B cell (primary cell): ENCODE measurements around the gene ZNF598. TPM values are rescaled to one million over a fixed set of nuclear protein-coding genes. Genes with fewer than 3 reads are reported as not detected.

Experiments
- ATAC-seq: fragments of 200-7000 bp; cut with Tn5 transposase; one replicate; pipeline ENCODE4 v1.10.0; 2021; ENCODE audit warnings: low read depth, mild to moderate bottlenecking, moderate number of reproducible peaks, moderate library complexity
- CTCF ChIA-PET: fragments of 350-600 bp; sonication (Branson Sonifier 250); formaldehyde crosslinking; loops from one replicate; lab custom pipeline; 2021; ENCODE audit warnings: antibody characterized with exemption, inconsistent platforms; lab: Charles Lee
- POLR2A ChIA-PET: fragments of 350-600 bp; sonication (Branson Sonifier 250); formaldehyde crosslinking; loops from one replicate; lab custom pipeline; 2021; ENCODE audit warnings: antibody characterized with exemption; lab: Charles Lee
- DNase-seq: peaks from one replicate; pipeline ENCODE4 v3.0.0; 2013
- H2AFZ ChIP-seq: 2 replicates; pipeline ENCODE4 v1.6.1; 2012; ENCODE audit warnings: mild to moderate bottlenecking, low read depth, low read length; ENCODE audit not compliant: insufficient read depth, poor library complexity, severe bottlenecking
- H3K27ac ChIP-seq, 2 donors: 1 replicate in 1 of 2; 2 replicates in 1 of 2; pipeline ENCODE4 v1.5.1; 2012 to 2013; ENCODE audit warnings: low read length in 2 of 2, mild to moderate bottlenecking in 2 of 2, moderate library complexity in 1 of 2
- H3K27me3 ChIP-seq, 4 experiments: fragments of 200-600 bp in 1 of 4; sonication (generic) in 1 of 4; replicated peaks in 1 of 4; 1 replicate in 2 of 4; 2 replicates in 2 of 4; pipeline versions ENCODE4 v1.6.1 to v1.7.0; 2013 to 2016; ENCODE audit warnings: low read length in 3 of 4, mild to moderate bottlenecking in 2 of 4, mixed read lengths in 1 of 4, moderate library complexity in 1 of 4; ENCODE audit not compliant: insufficient read depth in 4 of 4, control insufficient read depth in 3 of 4; ENCODE audit errors: control extremely low read depth in 1 of 4
- H3K36me3 ChIP-seq, 2 experiments: replicated peaks in 1 of 2; 1 replicate in 1 of 2; 2 replicates in 1 of 2; pipeline versions ENCODE4 v1.6.1 to v1.7.1; 2013; ENCODE audit warnings: low read length in 1 of 2; ENCODE audit not compliant: insufficient read depth in 2 of 2, control insufficient read depth in 1 of 2; ENCODE audit errors: control extremely low read depth in 1 of 2, extremely low read depth in 1 of 2
- H3K4me1 ChIP-seq, 2 donors: fragments of 200-600 bp in 1 of 2; sonication (generic) in 1 of 2; 1 replicate in 1 of 2; 2 replicates in 1 of 2; pipeline versions ENCODE4 v1.5.1 to v1.6.1; 2013 to 2017; ENCODE audit warnings: low read length in 2 of 2; ENCODE audit not compliant: control insufficient read depth in 2 of 2, insufficient read depth in 2 of 2
- H3K4me2 ChIP-seq: replicated peaks from 2 replicates; pipeline ENCODE3; 2012; ENCODE audit warnings: mild to moderate bottlenecking, low read depth, low read length; ENCODE audit not compliant: poor library complexity, severe bottlenecking
- H3K4me3 ChIP-seq, 5 experiments: fragments of 200-600 bp in 1 of 5; sonication (generic) in 1 of 5; 1 replicate in 3 of 5; 2 replicates in 2 of 5; pipeline versions ENCODE4 v1.5.1 to v1.7.0; 2011 to 2016; ENCODE audit warnings: low read length in 4 of 5, mild to moderate bottlenecking in 4 of 5, low read depth in 2 of 5, control low read depth in 1 of 5, moderate library complexity in 1 of 5; ENCODE audit not compliant: insufficient read depth in 1 of 5; ENCODE audit errors: control extremely low read depth in 1 of 5, extremely low read depth in 1 of 5
- H3K79me2 ChIP-seq: fragments of 200-600 bp; sonication (generic); one replicate; pipeline ENCODE4 v1.6.0; 2016; ENCODE audit warnings: low read length; ENCODE audit not compliant: control insufficient read depth, insufficient read depth
- H3K9ac ChIP-seq: fragments of 200-600 bp; sonication (generic); 2 replicates; pipeline ENCODE4 v1.6.1; 2017; ENCODE audit warnings: mild to moderate bottlenecking, low read length, moderate library complexity
- H3K9me3 ChIP-seq, 3 donors: one replicate each; pipeline versions ENCODE4 v1.6.1 to v1.7.1; 2013; ENCODE audit warnings: low read length in 2 of 3; ENCODE audit not compliant: control insufficient read depth in 2 of 3, insufficient read depth in 1 of 3; ENCODE audit errors: control extremely low read depth in 1 of 3
- H4K20me1 ChIP-seq: 2 replicates; pipeline ENCODE4 v1.6.0; 2012; ENCODE audit warnings: mild to moderate bottlenecking, low read length; ENCODE audit not compliant: insufficient read depth, control insufficient read depth, poor library complexity, severe bottlenecking
- H3K27ac Mint-ChIP-seq: one replicate; pipeline ENCODE4 v1.8.0; 2021; ENCODE audit warnings: mixed read lengths
- H3K27me3 Mint-ChIP-seq: one replicate; pipeline ENCODE4 v1.8.0; 2021; ENCODE audit warnings: mixed read lengths
- H3K4me1 Mint-ChIP-seq: one replicate; pipeline ENCODE4 v1.8.0; 2021; ENCODE audit warnings: mixed read lengths
- H3K4me3 Mint-ChIP-seq: one replicate; pipeline ENCODE4 v1.8.0; 2021; ENCODE audit warnings: mixed read lengths
- H3K9me3 Mint-ChIP-seq: one replicate; pipeline ENCODE4 v1.8.0; 2022; ENCODE audit warnings: mixed read lengths; ENCODE audit not compliant: insufficient read depth
- CTCF ChIP-seq: fragments of 200-600 bp; IDR thresholded peaks from one replicate; pipeline ENCODE4 v1.8.0; 2022; ENCODE audit warnings: antibody characterized with exemption, mild to moderate bottlenecking
- EZH2 ChIP-seq: IDR thresholded peaks from 2 replicates; pipeline ENCODE4 v1.6.1; 2012; ENCODE audit warnings: borderline replicate concordance, low read depth, mild to moderate bottlenecking, moderate library complexity, low read length; ENCODE audit not compliant: insufficient read depth, poor library complexity, severe bottlenecking
- WGBS: methylation state at CpG from one replicate; pipeline ENCODE4 v1.1.5; 2013; ENCODE audit warnings: missing lambda C conversion rate; ENCODE audit not compliant: insufficient coverage; 5-methylcytosine and 5-hydroxymethylcytosine counted together
- intact Hi-C: fragments of 100-400 bp; cut with micrococcal nuclease; formaldehyde crosslinking; loops from one replicate; pipeline ENCODE4 v1.10.0; 2022
- polyA plus RNA-seq: library from polyadenylated mRNA; depleted of rRNA; stranded (reverse); fragments of >200 nt; gene quantifications from 2 replicates; pipeline ENCODE4 v1.2.3, GENCODE V29; 2012
- total RNA-seq, 2 donors: library from RNA; stranded (reverse); fragments of 120-200 nt in 1 of 2; gene quantifications; 1 replicate in 1 of 2; 2 replicates in 1 of 2; pipeline versions ENCODE4 v1.2.3 to v1.2.4, GENCODE V29; 2013 to 2022

Gene ZNF598
- total and polyA plus RNA-seq, 2 donors (not counting 1 experiment from before 2014, with no cell fraction given), result 49.5 to 61.5 TPM

DNA sequence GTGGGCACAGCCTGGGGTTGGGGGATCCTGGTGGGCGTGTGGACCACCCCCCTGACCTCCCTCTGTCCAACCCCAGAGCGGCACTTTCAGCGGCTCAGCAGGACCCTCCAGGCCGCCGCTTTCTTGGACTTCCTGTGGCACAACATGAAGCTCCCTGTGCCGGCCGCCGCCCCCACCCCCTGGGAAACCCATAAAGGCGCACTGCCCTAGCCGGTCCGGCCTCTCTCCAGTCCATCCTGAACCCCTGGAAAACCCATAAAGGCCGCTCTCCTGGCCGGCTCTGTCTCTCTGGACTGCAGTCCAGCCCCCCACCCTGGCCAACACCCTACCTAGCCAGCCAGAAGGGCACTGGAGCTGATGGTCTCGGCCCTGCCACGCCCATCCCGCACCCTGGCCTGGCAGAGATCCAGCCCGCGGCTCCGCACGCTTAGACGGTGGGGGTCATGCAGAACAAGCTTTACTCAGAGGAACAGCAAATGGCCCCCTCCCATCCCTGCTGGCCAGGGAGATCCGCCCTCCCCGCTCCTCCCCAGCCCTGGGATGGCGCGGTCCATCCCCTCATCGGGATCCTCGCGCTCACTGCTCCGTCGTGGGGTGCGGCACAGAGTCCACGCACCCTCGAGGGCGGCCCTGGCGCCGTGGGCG lies 31.0 kb downstream of the ZNF598 start:
- H3K9ac ChIP-seq, result no peak overlapping the region
- 92% methylated on average over 29 of the region's 37 CpGs for WGBS

More for the DNA sequence above, 31.0 kb downstream of the ZNF598 start:
- DNase-seq (no peak), ATAC-seq (no peak)
- no peak overlapping the region for H3K27ac ChIP-seq
- no peak for TF ChIP-seq CTCF
- no peak for TF ChIP-seq EZH2
- no peak overlapping the region for H3K4me3 Mint-ChIP-seq
- H4K20me1 ChIP-seq, result peaks cover 35% of the 10 kb centered on the region
- no peak overlapping the region for H3K27ac Mint-ChIP-seq
- no peaks in the 10 kb centered on the region for H3K9me3 Mint-ChIP-seq
- peaks cover 6% of the 10 kb centered on the region for H3K27me3 Mint-ChIP-seq
- H3K27me3 ChIP-seq, result peaks cover 0 to 65% (median 20%) of the 10 kb centered on the region in 4 experiments
- H3K4me2 ChIP-seq, result no peak overlapping the region
- ChIA-PET POLR2A (interaction anchor here (1.5 to 2.0 kb wide), 2 partner anchors 13 to 14 kb away, joined by 3 to 5 read pairs; partner anchors contain the start of gene RPS2), CTCF (interaction anchor here (0.6 to 1.0 kb wide), 2 partner anchors 43 to 894 kb away, joined by 3 to 4 read pairs; no protein-coding TSS in a partner anchor)
- H3K36me3 ChIP-seq, result peaks cover 0 to 42% of the 10 kb centered on the region in 2 experiments
- peaks cover 8 to 22% of the 10 kb centered on the region in 2 donors for H3K4me1 ChIP-seq
- H2AFZ ChIP-seq, result no peak overlapping the region
- peaks cover 14% of the 10 kb centered on the region for H3K79me2 ChIP-seq
- peaks cover 0 to 6% (median 0%) of the 10 kb centered on the region in 3 donors for H3K9me3 ChIP-seq
- intact Hi-C loops, result no loop called here
- no peak overlapping the region for H3K4me3 ChIP-seq
- peaks cover 12% of the 10 kb centered on the region for H3K4me1 Mint-ChIP-seq
